Keratinocyte (primary cell): ENCODE results near the gene PSD4.

Experiments used
- EZH2 ChIP-seq: IDR thresholded peaks from one replicate; pipeline ENCODE4 v1.6.1; 2012; ENCODE audit warnings: inconsistent platforms, mild to moderate bottlenecking, low read length, moderate library complexity
- TF ChIP-seq, protein P1 (sequence below), 3 experiments: IDR thresholded peaks in 1 of 3; conservative IDR thresholded peaks in 1 of 3; optimal IDR thresholded peaks in 1 of 3; 2 replicates in 2 of 3; 3 replicates in 1 of 3; pipeline versions ENCODE3 to v1.5.1; 2011; ENCODE audit warnings: low read length in 3 of 3, mild to moderate bottlenecking in 3 of 3, moderate library complexity in 2 of 3, control low read depth in 1 of 3, inconsistent platforms in 1 of 3; ENCODE audit not compliant: insufficient read depth in 2 of 3; ENCODE audit errors: extremely low read depth in 1 of 3

DNA sequence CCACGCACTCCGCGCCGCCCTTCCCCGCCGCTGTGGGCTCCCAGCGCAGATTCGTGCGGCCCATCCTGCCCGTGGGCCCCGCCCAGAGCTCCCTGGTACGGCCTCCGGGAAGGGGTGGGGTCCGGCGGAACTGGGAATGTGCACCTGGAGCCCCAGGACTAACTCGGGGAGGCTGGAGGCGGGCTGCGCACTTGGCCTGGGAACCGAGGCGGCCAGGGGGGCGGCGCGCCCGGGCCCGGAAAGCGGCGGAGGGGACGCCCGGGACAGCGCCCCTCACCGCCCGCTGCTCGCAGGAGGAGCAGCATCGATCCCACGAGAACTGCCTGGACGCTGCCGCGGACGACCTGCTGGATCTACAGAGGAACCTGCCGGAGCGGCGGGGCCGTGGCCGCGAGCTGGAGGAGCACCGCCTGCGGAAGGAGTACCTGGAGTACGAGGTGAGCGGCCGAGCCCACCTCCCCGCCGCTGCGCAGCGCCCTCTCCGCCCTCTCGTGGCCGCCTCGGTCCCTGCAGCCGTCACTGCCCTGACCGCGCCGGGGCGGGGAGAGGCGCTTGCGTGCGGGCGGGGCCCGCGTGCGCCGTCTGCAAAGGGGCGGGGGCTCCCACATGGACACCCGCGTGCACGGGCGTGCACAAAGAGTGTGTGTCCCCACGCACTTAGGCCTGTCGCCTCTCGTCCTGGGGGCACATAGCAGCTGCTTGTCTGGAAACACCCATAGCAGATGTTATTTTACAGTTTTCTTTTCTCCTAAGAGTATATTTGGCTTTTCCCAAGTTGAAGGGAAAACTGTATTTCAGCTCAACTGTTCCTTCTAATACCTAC lies 25.2 kb downstream of the PSD4 start:
- TF ChIP-seq, protein P1, sequence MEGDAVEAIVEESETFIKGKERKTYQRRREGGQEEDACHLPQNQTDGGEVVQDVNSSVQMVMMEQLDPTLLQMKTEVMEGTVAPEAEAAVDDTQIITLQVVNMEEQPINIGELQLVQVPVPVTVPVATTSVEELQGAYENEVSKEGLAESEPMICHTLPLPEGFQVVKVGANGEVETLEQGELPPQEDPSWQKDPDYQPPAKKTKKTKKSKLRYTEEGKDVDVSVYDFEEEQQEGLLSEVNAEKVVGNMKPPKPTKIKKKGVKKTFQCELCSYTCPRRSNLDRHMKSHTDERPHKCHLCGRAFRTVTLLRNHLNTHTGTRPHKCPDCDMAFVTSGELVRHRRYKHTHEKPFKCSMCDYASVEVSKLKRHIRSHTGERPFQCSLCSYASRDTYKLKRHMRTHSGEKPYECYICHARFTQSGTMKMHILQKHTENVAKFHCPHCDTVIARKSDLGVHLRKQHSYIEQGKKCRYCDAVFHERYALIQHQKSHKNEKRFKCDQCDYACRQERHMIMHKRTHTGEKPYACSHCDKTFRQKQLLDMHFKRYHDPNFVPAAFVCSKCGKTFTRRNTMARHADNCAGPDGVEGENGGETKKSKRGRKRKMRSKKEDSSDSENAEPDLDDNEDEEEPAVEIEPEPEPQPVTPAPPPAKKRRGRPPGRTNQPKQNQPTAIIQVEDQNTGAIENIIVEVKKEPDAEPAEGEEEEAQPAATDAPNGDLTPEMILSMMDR (optimal IDR thresholded peaks at IDR 0.05 in 1 of 3, IDR thresholded peaks at IDR 0.05 in 1 of 3, conservative IDR thresholded peaks at IDR 0.05 in 1 of 3; ENCODE audit: extremely low read depth in 1 of 3, insufficient read depth in 2 of 3, low read length in 3 of 3), result peak; percentile 58 to 93 (median 92)
- no peak for TF ChIP-seq EZH2
